Measurements from ENCODE around the gene FARP2. TPM values are rescaled to one million over a fixed set of nuclear protein-coding genes. Genes with fewer than 3 reads are reported as not detected.

FARP2 gene
- total RNA-seq, 2 experiments from 2014 or later: 17.2 to 18.3 TPM

GRCh38 chr2:241495172-241496002 is 139.3 kb downstream of the FARP2 start:
- H3K4me3 Mint-ChIP-seq: no peak overlapping the region
- DNase-seq: no peak
- peaks cover 21% of the 10 kb centered on the region for H3K36me3 Mint-ChIP-seq (ENCODE audit: low read depth)

DNA sequence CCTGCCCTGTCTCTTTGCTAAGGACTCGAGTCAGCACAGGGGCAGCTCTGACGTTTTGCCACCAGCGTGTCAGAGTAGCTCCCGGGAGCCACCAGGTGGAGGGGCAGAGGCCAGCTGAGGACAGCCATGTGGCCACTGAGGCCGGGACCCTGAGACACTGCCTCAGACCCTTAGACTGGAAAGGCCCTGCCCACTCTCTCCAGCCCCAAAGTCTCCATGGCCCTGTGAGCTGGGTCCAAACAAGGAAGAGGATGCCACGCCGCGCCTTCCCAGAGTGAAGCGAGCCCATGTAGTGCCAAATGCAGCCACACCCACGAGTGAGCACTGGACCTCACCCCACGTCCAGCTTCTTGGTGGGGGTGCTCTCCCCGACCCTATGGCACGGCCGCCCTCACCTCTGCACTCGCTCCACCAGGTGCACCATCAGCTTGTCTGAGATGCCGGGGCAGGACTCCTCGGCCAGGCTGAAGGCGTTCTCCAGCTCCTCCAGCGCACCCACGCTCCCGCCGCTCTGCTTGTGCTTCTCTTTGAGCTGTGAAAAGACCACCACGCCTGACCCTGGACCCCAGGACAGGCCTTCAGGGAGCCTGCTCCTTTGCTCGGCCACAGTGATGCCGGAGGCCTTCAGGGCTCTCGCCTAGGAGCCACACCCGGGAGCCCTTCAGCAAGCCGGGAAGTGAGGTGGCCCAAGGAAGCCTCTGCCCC is 140.1 kb downstream of the FARP2 start:
- Histone ChIP-seq H3K9me3 (ENCODE audit: control insufficient read depth in 1 of 2, insufficient read depth in 1 of 2, low read length in 2 of 2) (peaks cover 0 to 6% of the 10 kb centered on the region in 2 experiments), H3K4me3 (ENCODE audit: low read length) (no peak overlapping the region), H3K4me1 (ENCODE audit: insufficient read depth, low read length) (no peaks in the 10 kb centered on the region), H3K27ac (ENCODE audit: low read depth in 1 of 2, low read length in 2 of 2) (no peak overlapping the region), H3K27me3 (ENCODE audit: control insufficient read depth in 1 of 2, insufficient read depth in 2 of 2, low read length in 2 of 2) (peaks cover 0 to 2% of the 10 kb centered on the region in 2 experiments), H3K36me3 (ENCODE audit: insufficient read depth, low read length) (peaks cover 45% of the 10 kb centered on the region)
- Mint-ChIP-seq H3K27me3 (no peaks in the 10 kb centered on the region), H3K4me1 (ENCODE audit: low read depth) (no peaks in the 10 kb centered on the region), H3K9me3 (no peaks in the 10 kb centered on the region), H3K4me3 (no peak overlapping the region), H3K27ac (no peak overlapping the region), H3K36me3 (ENCODE audit: low read depth) (peaks cover 21% of the 10 kb centered on the region)
- intact Hi-C loops (cut with DNase I, micrococcal nuclease): no loop called here
- ChIA-PET CTCF (no interaction called here), POLR2A (no interaction called here)
- ATAC-seq (ENCODE audit: poor library complexity) (no peak), DNase-seq (no peak)
- TF ChIP-seq, protein P1, sequence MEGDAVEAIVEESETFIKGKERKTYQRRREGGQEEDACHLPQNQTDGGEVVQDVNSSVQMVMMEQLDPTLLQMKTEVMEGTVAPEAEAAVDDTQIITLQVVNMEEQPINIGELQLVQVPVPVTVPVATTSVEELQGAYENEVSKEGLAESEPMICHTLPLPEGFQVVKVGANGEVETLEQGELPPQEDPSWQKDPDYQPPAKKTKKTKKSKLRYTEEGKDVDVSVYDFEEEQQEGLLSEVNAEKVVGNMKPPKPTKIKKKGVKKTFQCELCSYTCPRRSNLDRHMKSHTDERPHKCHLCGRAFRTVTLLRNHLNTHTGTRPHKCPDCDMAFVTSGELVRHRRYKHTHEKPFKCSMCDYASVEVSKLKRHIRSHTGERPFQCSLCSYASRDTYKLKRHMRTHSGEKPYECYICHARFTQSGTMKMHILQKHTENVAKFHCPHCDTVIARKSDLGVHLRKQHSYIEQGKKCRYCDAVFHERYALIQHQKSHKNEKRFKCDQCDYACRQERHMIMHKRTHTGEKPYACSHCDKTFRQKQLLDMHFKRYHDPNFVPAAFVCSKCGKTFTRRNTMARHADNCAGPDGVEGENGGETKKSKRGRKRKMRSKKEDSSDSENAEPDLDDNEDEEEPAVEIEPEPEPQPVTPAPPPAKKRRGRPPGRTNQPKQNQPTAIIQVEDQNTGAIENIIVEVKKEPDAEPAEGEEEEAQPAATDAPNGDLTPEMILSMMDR (IDR thresholded peaks at IDR 0.05): no peak

More at GRCh38 chr2:241495172-241496002, 139.3 kb downstream of the FARP2 start:
- H3K27me3 ChIP-seq (ENCODE audit: control insufficient read depth in 1 of 2, insufficient read depth in 2 of 2, low read length in 2 of 2): peaks cover 0 to 2% of the 10 kb centered on the region in 2 experiments
- H3K4me3 ChIP-seq (ENCODE audit: low read length): no peak overlapping the region
- TF ChIP-seq, protein P1 (IDR thresholded peaks at IDR 0.05): no peak
- peaks cover 0 to 6% of the 10 kb centered on the region in 2 experiments for H3K9me3 ChIP-seq (ENCODE audit: control insufficient read depth in 1 of 2, insufficient read depth in 1 of 2, low read length in 2 of 2)
- no peak for ATAC-seq (ENCODE audit: poor library complexity)
- Mint-ChIP-seq H3K4me1 (ENCODE audit: low read depth) (no peaks in the 10 kb centered on the region), H3K27ac (no peak overlapping the region), H3K27me3 (no peaks in the 10 kb centered on the region), H3K9me3 (no peaks in the 10 kb centered on the region)
- peaks cover 39% of the 10 kb centered on the region for H3K36me3 ChIP-seq (ENCODE audit: insufficient read depth, low read length)
- no peaks in the 10 kb centered on the region for H3K4me1 ChIP-seq (ENCODE audit: insufficient read depth, low read length)
- H3K27ac ChIP-seq (ENCODE audit: low read depth in 1 of 2, low read length in 2 of 2): no peak overlapping the region
- CTCF ChIA-PET: no interaction called here
- POLR2A ChIA-PET: no interaction called here
- intact Hi-C loops (cut with DNase I, micrococcal nuclease): no loop called here

- ChIA-PET CTCF (no interaction called here), POLR2A (no interaction called here)
- DNase-seq: no peak
- Histone ChIP-seq H3K27ac (ENCODE audit: low read depth in 1 of 2, low read length in 2 of 2) (no peak overlapping the region), H3K4me1 (ENCODE audit: insufficient read depth, low read length) (no peaks in the 10 kb centered on the region), H3K4me3 (ENCODE audit: low read length) (no peak overlapping the region), H3K27me3 (ENCODE audit: control insufficient read depth in 1 of 2, insufficient read depth in 2 of 2, low read length in 2 of 2) (peaks cover 0 to 2% of the 10 kb centered on the region in 2 experiments), H3K9me3 (ENCODE audit: control insufficient read depth in 1 of 2, insufficient read depth in 1 of 2, low read length in 2 of 2) (peaks cover 0 to 6% of the 10 kb centered on the region in 2 experiments), H3K36me3 (ENCODE audit: insufficient read depth, low read length) (peaks cover 45% of the 10 kb centered on the region)
- no peak for ATAC-seq (ENCODE audit: poor library complexity)
- no peak overlapping the region for H3K27ac Mint-ChIP-seq
- H3K4me3 Mint-ChIP-seq: no peak overlapping the region
- H3K9me3 Mint-ChIP-seq: no peaks in the 10 kb centered on the region
- TF ChIP-seq, protein P1 (IDR thresholded peaks at IDR 0.05): no peak
- no peaks in the 10 kb centered on the region for H3K4me1 Mint-ChIP-seq (ENCODE audit: low read depth)
- peaks cover 21% of the 10 kb centered on the region for H3K36me3 Mint-ChIP-seq (ENCODE audit: low read depth)
- H3K27me3 Mint-ChIP-seq: no peaks in the 10 kb centered on the region
- intact Hi-C loops (cut with DNase I, micrococcal nuclease): no loop called here
Observed at GRCh38 chr2:241496904-241497877, 141.1 kb downstream of the FARP2 start.
